Activated naive CD4-positive, alpha-beta T cell treated with anti-CD3 and anti-CD28 coated beads, Interleukin-2, amount 50 U/mL, for 24 hours (primary cell): ENCODE data around the gene EBI3.
"Not testable (repeated sequence)": the region's sequence is repeated elsewhere in the genome, so short reads cannot be mapped to it uniquely, and the experiment has no call there.

Source experiments
- H3K27ac Mint-ChIP-seq: one replicate; pipeline ENCODE4 v1.8.0; 2021; ENCODE audit warnings: mild to moderate bottlenecking, mixed read lengths
- H3K27me3 Mint-ChIP-seq: one replicate; pipeline ENCODE4 v1.8.0; 2021; ENCODE audit warnings: mixed read lengths
- H3K36me3 Mint-ChIP-seq: one replicate; pipeline ENCODE4 v1.8.0; 2021; ENCODE audit warnings: mixed read lengths
- H3K4me1 Mint-ChIP-seq: one replicate; pipeline ENCODE4 v1.8.0; 2021; ENCODE audit warnings: mixed read lengths
- H3K4me3 Mint-ChIP-seq: one replicate; pipeline ENCODE4 v1.8.0; 2021; ENCODE audit warnings: mild to moderate bottlenecking, mixed read lengths
- H3K9me3 Mint-ChIP-seq: one replicate; pipeline ENCODE4 v1.8.0; 2021; ENCODE audit warnings: mixed read lengths

Gene EBI3

GRCh38 chr19:4246767-4247593, 17.7 kb downstream of the EBI3 start, which contains the start of gene YJU2:
TSS of gene YJU2 (plus strand) at chr19:4247080. CDS start at chr19:4247147, 67 bp downstream.
- peaks cover 12% of the 10 kb centered on the region for H3K36me3 Mint-ChIP-seq
- no peaks in the 10 kb centered on the region for H3K27me3 Mint-ChIP-seq
- peaks cover 1% of the 10 kb centered on the region for H3K9me3 Mint-ChIP-seq
- peak within 1 kb of the TSS; percentile 98 for H3K27ac Mint-ChIP-seq
- peaks cover 18% of the 10 kb centered on the region for H3K4me1 Mint-ChIP-seq
- H3K4me3 Mint-ChIP-seq = peak within 1 kb of the TSS; percentile 91

- Mint-ChIP-seq H3K27ac (no peak overlapping the region), H3K36me3 (peaks cover 21% of the 10 kb centered on the region)
Measured at GRCh38 chr19:4256563-4256962, 27.2 kb downstream of the EBI3 start.

GRCh38 chr19:4257025-4257424, 27.7 kb downstream of the EBI3 start:
- no peak overlapping the region for H3K27ac Mint-ChIP-seq
- no peaks in the 10 kb centered on the region for H3K27me3 Mint-ChIP-seq
- no peaks in the 10 kb centered on the region for H3K9me3 Mint-ChIP-seq
- H3K4me1 Mint-ChIP-seq = no peaks in the 10 kb centered on the region
- no peak overlapping the region for H3K4me3 Mint-ChIP-seq
- H3K36me3 Mint-ChIP-seq = peaks cover 21% of the 10 kb centered on the region

More at GRCh38 chr19:4256563-4256962, 27.2 kb downstream of the EBI3 start:
- Mint-ChIP-seq H3K27me3 (no peaks in the 10 kb centered on the region), H3K4me3 (no peak overlapping the region), H3K4me1 (no peaks in the 10 kb centered on the region), H3K9me3 (no peaks in the 10 kb centered on the region)

- Mint-ChIP-seq H3K27ac (no peak overlapping the region), H3K36me3 (peaks cover 21% of the 10 kb centered on the region), H3K27me3 (no peaks in the 10 kb centered on the region), H3K4me1 (no peaks in the 10 kb centered on the region), H3K4me3 (no peak overlapping the region), H3K9me3 (no peaks in the 10 kb centered on the region)
Measured at GRCh38 chr19:4258181-4258580, 28.9 kb downstream of the EBI3 start.

- H3K4me1 Mint-ChIP-seq = peaks cover 18% of the 10 kb centered on the region
- H3K27ac Mint-ChIP-seq = no peak overlapping the region
- no peaks in the 10 kb centered on the region for H3K9me3 Mint-ChIP-seq
- H3K27me3 Mint-ChIP-seq = no peaks in the 10 kb centered on the region
- peaks cover 15% of the 10 kb centered on the region for H3K36me3 Mint-ChIP-seq
- no peak overlapping the region for H3K4me3 Mint-ChIP-seq
Measured at GRCh38 chr19:4260613-4261191, 31.4 kb downstream of the EBI3 start.

GRCh38 chr19:4264812-4265211, 35.5 kb downstream of the EBI3 start:
- Mint-ChIP-seq H3K9me3 (no peaks in the 10 kb centered on the region), H3K36me3 (peaks cover 13% of the 10 kb centered on the region), H3K27ac (peak overlapping the region; percentile 52), H3K4me1 (peaks cover 32% of the 10 kb centered on the region), H3K27me3 (no peaks in the 10 kb centered on the region), H3K4me3 (peak overlapping the region; percentile 36)

GRCh38 chr19:4266253-4267000, 37.1 kb downstream of the EBI3 start:
- Mint-ChIP-seq H3K27me3 (no peaks in the 10 kb centered on the region), H3K27ac (peak overlapping the region; percentile 91), H3K4me1 (peaks cover 32% of the 10 kb centered on the region), H3K36me3 (peaks cover 10% of the 10 kb centered on the region), H3K9me3 (no peaks in the 10 kb centered on the region), H3K4me3 (peak overlapping the region; percentile 51)

GRCh38 chr19:4267101-4267900, 38.0 kb downstream of the EBI3 start:
- H3K36me3 Mint-ChIP-seq = peaks cover 10% of the 10 kb centered on the region
- H3K4me1 Mint-ChIP-seq = peaks cover 32% of the 10 kb centered on the region
- H3K9me3 Mint-ChIP-seq = no peaks in the 10 kb centered on the region
- H3K27ac Mint-ChIP-seq = peak overlapping the region; percentile 66
- no peaks in the 10 kb centered on the region for H3K27me3 Mint-ChIP-seq
- H3K4me3 Mint-ChIP-seq = no peak overlapping the region

- Mint-ChIP-seq H3K27me3 (no peaks in the 10 kb centered on the region), H3K9me3 (no peaks in the 10 kb centered on the region), H3K36me3 (peaks cover 10% of the 10 kb centered on the region), H3K4me1 (peaks cover 32% of the 10 kb centered on the region), H3K4me3 (no peak overlapping the region), H3K27ac (no peak overlapping the region)
Measured at GRCh38 chr19:4267901-4268815, 38.8 kb downstream of the EBI3 start.

- no peaks in the 10 kb centered on the region for H3K27me3 Mint-ChIP-seq
- no peak overlapping the region for H3K4me3 Mint-ChIP-seq
- peaks cover 10% of the 10 kb centered on the region for H3K36me3 Mint-ChIP-seq
- H3K4me1 Mint-ChIP-seq = peaks cover 28% of the 10 kb centered on the region
- no peaks in the 10 kb centered on the region for H3K9me3 Mint-ChIP-seq
- H3K27ac Mint-ChIP-seq = no peak overlapping the region
Measured at GRCh38 chr19:4268816-4269430, 39.6 kb downstream of the EBI3 start.

- Mint-ChIP-seq H3K4me1 (no peaks in the 10 kb centered on the region), H3K27ac (no peak overlapping the region), H3K4me3 (no peak overlapping the region), H3K27me3 (no peaks in the 10 kb centered on the region), H3K36me3 (no peaks in the 10 kb centered on the region), H3K9me3 (no peaks in the 10 kb centered on the region)
Measured at GRCh38 chr19:4272894-4273293, 43.6 kb downstream of the EBI3 start.

GRCh38 chr19:4274321-4274686, 45.0 kb downstream of the EBI3 start:
- not testable (repeated sequence) for H3K27ac Mint-ChIP-seq, H3K9me3 Mint-ChIP-seq, H3K4me3 Mint-ChIP-seq, H3K27me3 Mint-ChIP-seq, H3K36me3 Mint-ChIP-seq, H3K4me1 Mint-ChIP-seq

GRCh38 chr19:4277191-4277696, 47.9 kb downstream of the EBI3 start:
- H3K4me1 Mint-ChIP-seq = peaks cover 4% of the 10 kb centered on the region
- no peaks in the 10 kb centered on the region for H3K9me3 Mint-ChIP-seq
- H3K27me3 Mint-ChIP-seq = peaks cover 6% of the 10 kb centered on the region
- H3K27ac Mint-ChIP-seq = no peak overlapping the region
- no peaks in the 10 kb centered on the region for H3K36me3 Mint-ChIP-seq
- no peak overlapping the region for H3K4me3 Mint-ChIP-seq

GRCh38 chr19:4278010-4278409, 48.7 kb downstream of the EBI3 start:
- Mint-ChIP-seq H3K36me3 (no peaks in the 10 kb centered on the region), H3K4me3 (no peak overlapping the region), H3K9me3 (no peaks in the 10 kb centered on the region), H3K4me1 (peaks cover 4% of the 10 kb centered on the region), H3K27me3 (peaks cover 6% of the 10 kb centered on the region), H3K27ac (no peak overlapping the region)
